HG02970 (cell line): ENCODE measurements around the gene PRDM16.

Experiments
- ATAC-seq: cut with Tn5 transposase; IDR thresholded peaks from one replicate; pipeline ENCODE4 v1.9.1; 2021; ENCODE audit warnings: mild to moderate bottlenecking, moderate library complexity, moderate number of reproducible peaks; ENCODE audit not compliant: unreplicated experiment, low FRiP score

PRDM16 gene

GRCh38 chr1:3369446-3370076, 300.6 kb downstream of the PRDM16 start:
- no peak for ATAC-seq

GRCh38 chr1:3370856-3371703, 302.1 kb downstream of the PRDM16 start:
- no peak for ATAC-seq

GRCh38 chr1:3372317-3372716, 303.3 kb downstream of the PRDM16 start:
- no peak for ATAC-seq

GRCh38 chr1:3373175-3373574, 304.2 kb downstream of the PRDM16 start:
- no peak for ATAC-seq

- ATAC-seq, result no peak
These were observed 304.9 kb downstream of the PRDM16 start for GRCh38 chr1:3373700-3374405.

GRCh38 chr1:3375245-3375644, 306.2 kb downstream of the PRDM16 start:
- no peak for ATAC-seq

GRCh38 chr1:3377166-3377565, 308.2 kb downstream of the PRDM16 start:
- ATAC-seq, result no peak

GRCh38 chr1:3377604-3378279, 308.7 kb downstream of the PRDM16 start:
- ATAC-seq, result no peak

GRCh38 chr1:3378411-3379208, 309.6 kb downstream of the PRDM16 start:
- no peak for ATAC-seq

GRCh38 chr1:3379934-3380333, 310.9 kb downstream of the PRDM16 start:
- no peak for ATAC-seq

GRCh38 chr1:3380469-3380868, 311.5 kb downstream of the PRDM16 start:
- no peak for ATAC-seq

- no peak for ATAC-seq
These were observed 312.9 kb downstream of the PRDM16 start for GRCh38 chr1:3381901-3382300.

GRCh38 chr1:3382326-3383057, 313.5 kb downstream of the PRDM16 start:
- ATAC-seq, result no peak

GRCh38 chr1:3383679-3384078, 314.7 kb downstream of the PRDM16 start:
- no peak for ATAC-seq

GRCh38 chr1:3384407-3384806, 315.4 kb downstream of the PRDM16 start:
- no peak for ATAC-seq

- ATAC-seq, result no peak
These were observed 317.4 kb downstream of the PRDM16 start for GRCh38 chr1:3386205-3387002.

- no peak for ATAC-seq
These were observed 318.4 kb downstream of the PRDM16 start for GRCh38 chr1:3387401-3387800.

- ATAC-seq, result no peak
These were observed 320.3 kb downstream of the PRDM16 start for GRCh38 chr1:3389093-3389833.
